Keratinocyte (primary cell): ENCODE data around the gene MYOZ3.

Experiments used
- CTCF ChIP-seq, 3 experiments: IDR thresholded peaks in 1 of 3; conservative IDR thresholded peaks in 1 of 3; optimal IDR thresholded peaks in 1 of 3; 2 replicates in 2 of 3; 3 replicates in 1 of 3; pipeline versions ENCODE3 to v1.5.1; 2011; ENCODE audit warnings: low read length in 3 of 3, mild to moderate bottlenecking in 3 of 3, moderate library complexity in 2 of 3, control low read depth in 1 of 3, inconsistent platforms in 1 of 3; ENCODE audit not compliant: insufficient read depth in 2 of 3; ENCODE audit errors: extremely low read depth in 1 of 3
- EZH2 ChIP-seq: IDR thresholded peaks from one replicate; pipeline ENCODE4 v1.6.1; 2012; ENCODE audit warnings: inconsistent platforms, mild to moderate bottlenecking, low read length, moderate library complexity

GRCh38 chr5:150674341-150674821 is 13.3 kb downstream of the MYOZ3 start:
- TF ChIP-seq CTCF (optimal IDR thresholded peaks at IDR 0.05 in 1 of 3, IDR thresholded peaks at IDR 0.05 in 1 of 3, conservative IDR thresholded peaks at IDR 0.05 in 1 of 3; ENCODE audit: extremely low read depth in 1 of 3, insufficient read depth in 2 of 3, low read length in 3 of 3) = no peak
- TF ChIP-seq EZH2 = no peak
